Measurements from ENCODE around the gene ARMC5.
A peak's percentile ranks its signal among the peaks of the same experiment; 100 is the strongest.
"Not testable (repeated sequence)": the region's sequence is repeated elsewhere in the genome, so short reads cannot be mapped to it uniquely, and the experiment has no call there.

Gene ARMC5, protein sequence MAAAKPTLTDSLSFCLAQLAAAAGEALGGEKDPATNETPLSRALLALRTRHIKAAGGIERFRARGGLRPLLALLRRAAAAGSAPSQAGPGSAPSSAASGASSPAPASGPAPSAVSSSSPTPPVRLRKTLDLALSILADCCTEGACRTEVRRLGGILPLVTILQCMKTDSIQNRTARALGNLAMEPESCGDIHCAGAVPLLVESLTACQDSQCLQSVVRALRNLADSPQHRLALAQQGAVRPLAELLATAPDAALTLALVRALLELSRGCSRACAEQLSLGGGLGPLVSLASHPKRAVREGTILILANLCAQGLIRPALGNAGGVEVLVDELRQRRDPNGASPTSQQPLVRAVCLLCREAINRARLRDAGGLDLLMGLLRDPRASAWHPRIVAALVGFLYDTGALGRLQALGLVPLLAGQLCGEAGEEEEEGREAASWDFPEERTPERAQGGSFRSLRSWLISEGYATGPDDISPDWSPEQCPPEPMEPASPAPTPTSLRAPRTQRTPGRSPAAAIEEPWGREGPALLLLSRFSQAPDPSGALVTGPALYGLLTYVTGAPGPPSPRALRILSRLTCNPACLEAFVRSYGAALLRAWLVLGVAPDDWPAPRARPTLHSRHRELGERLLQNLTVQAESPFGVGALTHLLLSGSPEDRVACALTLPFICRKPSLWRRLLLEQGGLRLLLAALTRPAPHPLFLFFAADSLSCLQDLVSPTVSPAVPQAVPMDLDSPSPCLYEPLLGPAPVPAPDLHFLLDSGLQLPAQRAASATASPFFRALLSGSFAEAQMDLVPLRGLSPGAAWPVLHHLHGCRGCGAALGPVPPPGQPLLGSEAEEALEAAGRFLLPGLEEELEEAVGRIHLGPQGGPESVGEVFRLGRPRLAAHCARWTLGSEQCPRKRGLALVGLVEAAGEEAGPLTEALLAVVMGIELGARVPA

DNA sequence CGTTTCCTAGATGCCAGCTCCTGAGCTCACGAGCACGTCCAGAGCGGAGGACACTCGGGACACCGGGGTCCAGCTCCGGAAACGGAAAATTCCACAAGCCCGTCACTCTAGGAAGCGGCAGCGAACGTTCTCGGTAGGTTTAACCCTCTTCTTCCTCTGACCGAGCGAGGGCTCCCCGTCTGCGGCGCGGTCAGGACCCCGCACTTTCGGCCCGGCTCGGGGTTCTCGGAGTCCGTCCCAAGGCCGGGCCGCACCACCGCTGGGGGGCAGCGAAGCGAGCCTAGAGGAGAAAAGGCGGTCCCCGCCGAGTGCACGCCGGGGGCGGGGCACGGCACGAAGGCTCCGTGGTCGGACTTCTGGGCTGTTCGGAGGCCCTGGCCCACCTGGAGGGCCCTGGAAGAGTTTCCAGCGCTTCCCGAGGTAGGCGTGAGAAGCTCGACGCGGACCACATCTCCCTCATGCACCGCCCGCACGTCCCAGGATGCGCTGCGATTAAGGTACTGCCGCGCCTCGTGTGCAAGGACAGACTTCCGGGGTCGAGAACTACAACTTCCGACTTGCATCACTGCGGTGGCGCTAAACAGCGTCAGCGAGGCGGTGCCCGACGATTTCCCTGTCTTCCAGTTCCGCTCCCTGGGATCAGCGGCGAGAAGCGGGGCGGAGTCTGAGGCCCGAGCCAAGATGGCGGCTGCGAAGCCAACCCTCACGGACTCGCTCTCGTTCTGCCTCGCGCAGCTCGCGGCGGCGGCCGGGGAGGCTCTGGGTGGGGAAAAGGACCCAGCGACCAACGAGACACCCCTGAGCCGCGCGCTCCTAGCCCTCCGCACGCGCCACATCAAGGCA lies at the start of gene ARMC5:
ARMC5 (plus strand) TSS at position 658 of the 843 bp plus-strand sequence; CDS start at position 682, 24 bp downstream.
- DNase-seq (ENCODE audit: low read depth in 2 of 3, low spot score in 1 of 3), result peak; percentile 92 to 96 (median 96)

DNA sequence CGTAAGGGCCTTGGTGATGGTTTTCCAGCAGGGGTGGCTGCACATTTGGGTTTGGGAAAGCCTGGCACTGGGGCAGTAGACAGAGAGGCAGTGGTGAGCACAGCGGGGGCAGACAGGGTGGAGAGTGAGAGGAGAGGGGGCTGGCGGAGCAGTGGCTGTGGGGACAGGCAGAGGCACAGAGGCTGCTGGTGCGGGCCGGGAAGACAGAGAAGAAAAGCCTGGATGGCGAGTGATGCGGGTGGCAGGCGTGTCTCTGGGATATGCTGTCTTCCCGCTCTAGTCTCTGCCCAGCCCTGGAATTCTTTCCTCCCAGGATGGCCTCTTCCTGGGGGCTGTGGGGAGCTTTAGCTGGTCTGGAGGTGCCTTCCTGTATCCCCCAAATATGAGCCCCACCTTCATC lies 49.2 kb upstream of the ARMC5 start:
- no peak for DNase-seq (ENCODE audit: low read depth in 2 of 3, low spot score in 1 of 3)

DNA sequence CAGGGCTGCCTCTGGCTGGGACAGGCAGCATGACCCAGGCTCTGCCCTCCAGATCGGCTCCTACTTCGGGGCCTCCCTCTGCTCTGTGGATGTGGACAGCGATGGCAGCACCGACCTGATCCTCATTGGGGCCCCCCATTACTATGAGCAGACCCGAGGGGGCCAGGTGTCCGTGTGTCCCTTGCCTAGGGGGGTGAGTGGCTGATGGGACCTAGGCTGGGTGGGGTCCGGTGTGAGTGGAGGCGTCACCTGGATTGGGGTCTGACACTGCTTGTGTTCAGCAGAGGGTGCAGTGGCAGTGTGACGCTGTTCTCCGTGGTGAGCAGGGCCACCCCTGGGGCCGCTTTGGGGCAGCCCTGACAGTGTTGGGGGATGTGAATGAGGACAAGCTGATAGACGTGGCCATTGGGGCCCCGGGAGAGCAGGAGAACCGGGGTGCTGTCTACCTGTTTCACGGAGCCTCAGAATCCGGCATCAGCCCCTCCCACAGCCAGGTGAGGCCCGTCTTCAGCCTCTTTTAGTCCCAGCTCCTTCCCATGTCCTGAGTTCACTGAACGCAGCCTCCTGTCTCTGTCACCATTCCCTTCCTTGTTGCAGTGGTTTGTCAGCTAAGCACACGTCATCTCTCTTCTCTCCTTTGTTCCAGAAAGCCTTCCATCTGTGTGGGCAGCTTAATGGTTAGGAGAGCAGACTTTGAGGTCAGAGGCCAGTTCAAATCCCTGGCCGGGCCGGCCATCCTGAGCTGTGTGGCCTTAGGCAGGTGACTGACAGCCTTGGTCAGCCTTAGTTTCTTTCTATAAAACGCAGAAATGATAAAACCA lies 48.1 kb upstream of the ARMC5 start:
- no peak for DNase-seq (ENCODE audit: low read depth in 2 of 3, low spot score in 1 of 3)

DNA sequence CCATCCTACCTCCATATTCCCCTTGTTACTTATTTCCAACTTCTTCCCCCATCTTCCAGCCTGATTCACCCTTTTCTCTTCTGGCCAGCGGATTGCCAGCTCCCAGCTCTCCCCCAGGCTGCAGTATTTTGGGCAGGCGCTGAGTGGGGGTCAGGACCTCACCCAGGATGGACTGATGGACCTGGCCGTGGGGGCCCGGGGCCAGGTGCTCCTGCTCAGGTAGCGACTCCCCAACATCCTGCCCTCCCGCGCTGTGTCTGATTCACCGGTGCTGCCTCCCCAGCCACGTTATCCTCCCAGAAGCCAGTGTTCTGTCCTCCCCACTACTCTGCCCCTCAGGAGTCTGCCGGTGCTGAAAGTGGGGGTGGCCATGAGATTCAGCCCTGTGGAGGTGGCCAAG lies 46.6 kb upstream of the ARMC5 start:
- no peak for DNase-seq (ENCODE audit: low read depth in 2 of 3, low spot score in 1 of 3)

DNA sequence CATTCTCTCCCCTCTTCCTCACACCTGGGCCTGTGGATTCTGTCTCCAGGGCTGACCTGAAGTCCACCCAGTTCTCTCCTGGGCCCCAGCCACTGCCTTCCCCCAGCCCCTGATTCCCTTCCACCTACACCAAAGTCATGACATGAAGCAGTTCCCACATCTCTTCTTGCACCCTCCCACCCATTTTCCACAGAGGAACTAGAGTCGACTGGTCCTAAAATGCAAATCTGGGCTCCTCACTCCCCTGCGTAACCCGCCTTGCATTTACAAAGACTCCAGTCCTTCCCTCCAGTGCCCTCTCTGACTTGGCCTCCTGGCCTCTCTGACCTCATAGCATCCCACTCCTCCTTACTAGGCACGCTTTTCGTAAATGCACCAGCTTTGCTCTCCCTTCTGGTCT lies 45.9 kb upstream of the ARMC5 start:
- DNase-seq (ENCODE audit: low read depth in 2 of 3, low spot score in 1 of 3), result no peak

DNA sequence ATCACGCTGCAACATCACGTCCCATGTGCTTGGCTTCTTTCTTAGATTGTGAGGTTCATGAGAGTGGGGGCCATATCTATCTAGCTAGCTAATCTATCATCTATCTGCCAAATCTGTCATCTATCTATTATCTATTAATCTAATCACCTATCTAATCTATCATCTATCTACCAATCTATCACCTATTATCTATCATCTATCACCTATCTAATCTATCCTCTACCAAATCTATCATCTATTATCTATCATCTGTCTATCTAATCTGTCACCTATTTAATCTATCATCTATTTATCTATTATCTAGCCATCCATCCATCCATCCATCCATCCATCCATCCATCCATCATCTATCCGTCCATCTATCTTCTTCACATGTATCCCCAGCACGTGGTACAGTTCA lies 45.4 kb upstream of the ARMC5 start:
- DNase-seq (ENCODE audit: low read depth in 2 of 3, low spot score in 1 of 3), result no peak

DNA sequence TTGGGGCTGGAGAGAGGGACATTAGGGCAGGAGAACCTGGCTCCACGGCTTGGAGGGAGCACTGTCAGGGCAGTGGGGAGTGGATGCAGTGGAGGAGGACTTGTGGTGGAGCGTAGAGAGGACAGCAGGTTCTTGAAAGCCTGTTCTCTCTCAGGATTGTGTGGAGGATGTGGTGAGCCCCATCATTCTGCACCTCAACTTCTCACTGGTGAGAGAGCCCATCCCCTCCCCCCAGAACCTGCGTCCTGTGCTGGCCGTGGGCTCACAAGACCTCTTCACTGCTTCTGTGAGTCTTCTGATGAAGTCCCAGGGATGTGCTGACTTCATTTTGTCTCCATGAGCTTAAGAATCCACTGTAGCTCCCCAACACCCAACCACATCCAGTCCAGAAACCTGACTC lies 44.6 kb upstream of the ARMC5 start:
- DNase-seq (ENCODE audit: low read depth in 2 of 3, low spot score in 1 of 3), result no peak

DNA sequence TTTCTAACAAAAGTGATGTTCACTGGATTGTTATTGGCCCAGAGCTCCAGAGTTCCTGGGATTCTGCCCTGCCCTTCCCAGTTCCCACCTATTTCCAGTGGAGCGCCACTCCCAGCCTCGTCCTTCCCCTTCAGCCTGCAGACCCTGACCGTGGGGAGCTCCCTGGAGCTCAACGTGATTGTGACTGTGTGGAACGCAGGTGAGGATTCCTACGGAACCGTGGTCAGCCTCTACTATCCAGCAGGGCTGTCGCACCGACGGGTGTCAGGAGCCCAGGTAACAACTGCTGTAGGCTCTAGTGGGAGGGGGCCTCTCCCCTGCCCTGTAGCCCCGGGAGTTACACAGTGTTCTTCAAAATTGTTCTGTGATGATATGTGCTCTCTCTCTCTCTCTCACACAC lies 42.9 kb upstream of the ARMC5 start:
- DNase-seq (ENCODE audit: low read depth in 2 of 3, low spot score in 1 of 3), result no peak

DNA sequence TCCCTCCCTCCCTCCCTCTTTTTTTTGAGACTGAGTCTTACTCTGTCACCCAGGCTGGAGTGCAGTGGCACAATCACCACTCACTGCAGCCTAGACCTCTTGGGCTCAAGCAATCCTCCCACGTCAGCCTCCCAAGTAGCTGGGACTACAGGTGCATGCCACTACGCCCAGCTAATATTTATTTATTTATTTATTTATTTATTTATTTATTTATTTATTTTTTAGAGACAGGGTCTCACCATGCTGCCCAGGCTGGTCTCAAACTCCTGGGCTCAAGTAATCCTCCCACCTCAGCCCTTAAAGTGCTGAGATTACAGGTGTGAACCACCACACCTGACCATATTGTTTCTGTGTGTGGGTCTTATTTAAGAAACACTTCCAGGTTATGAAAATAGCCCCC lies 42.3 kb upstream of the ARMC5 start:
- not testable (repeated sequence) for DNase-seq (ENCODE audit: low read depth in 2 of 3, low spot score in 1 of 3)

DNA sequence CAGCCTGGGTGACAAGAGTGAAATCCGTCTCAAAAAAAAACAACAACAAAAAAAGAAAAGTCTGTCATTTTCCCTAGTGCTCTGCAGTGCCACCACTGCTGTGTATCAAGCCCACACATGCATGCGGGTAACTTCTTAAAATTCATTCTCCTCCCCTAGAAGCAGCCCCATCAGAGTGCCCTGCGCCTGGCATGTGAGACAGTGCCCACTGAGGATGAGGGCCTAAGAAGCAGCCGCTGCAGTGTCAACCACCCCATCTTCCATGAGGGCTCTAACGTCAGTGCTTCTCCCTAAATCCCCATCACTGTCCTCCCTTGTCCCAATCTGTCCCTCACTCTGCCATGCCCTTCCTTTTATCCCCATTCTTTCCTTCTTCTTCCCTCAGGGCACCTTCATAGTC lies 41.4 kb upstream of the ARMC5 start:
- no peak for DNase-seq (ENCODE audit: low read depth in 2 of 3, low spot score in 1 of 3)

DNA sequence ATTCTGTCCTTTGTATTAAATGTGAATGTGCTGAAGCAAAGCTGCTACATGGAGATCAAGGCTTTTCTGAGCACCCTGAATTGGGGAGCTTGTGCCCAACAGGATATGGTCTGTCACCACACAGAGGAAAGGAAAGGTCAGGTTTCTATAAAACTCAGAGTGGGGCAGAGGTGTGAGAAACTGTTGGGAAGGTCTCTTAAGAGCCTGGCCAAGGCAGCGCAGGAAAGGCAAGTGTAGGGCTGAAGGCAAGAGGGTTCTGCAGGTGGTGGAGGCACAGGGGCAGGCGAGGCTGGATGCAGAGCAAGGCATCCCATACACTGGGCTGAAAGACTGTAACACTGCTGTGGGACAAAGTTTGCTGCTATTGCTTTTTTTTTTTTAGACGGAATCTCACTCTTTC lies 39.3 kb upstream of the ARMC5 start:
- DNase-seq (ENCODE audit: low read depth in 2 of 3, low spot score in 1 of 3), result no peak

DNA sequence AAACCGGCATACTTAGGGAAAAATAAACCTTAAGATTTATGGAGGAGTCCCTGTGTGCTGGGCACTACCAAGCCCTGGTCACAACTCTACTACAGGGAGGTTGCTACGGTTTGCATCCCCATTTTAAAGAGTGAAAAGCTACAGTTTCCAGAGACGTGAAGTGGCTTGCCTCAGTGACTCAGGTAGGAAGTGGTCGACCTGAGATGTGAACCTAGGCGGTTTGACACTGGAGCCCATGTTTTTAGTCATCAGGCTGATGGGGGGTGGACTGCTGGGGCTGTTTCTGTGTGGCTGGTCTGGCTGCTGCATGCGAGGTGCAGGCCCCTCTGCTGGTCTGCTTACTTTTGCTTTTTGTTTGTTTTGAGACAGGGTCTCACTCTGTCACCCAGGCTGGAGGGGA lies 37.7 kb upstream of the ARMC5 start:
- peak; percentile 46 to 64 (median 56) for DNase-seq (ENCODE audit: low read depth in 2 of 3, low spot score in 1 of 3)

DNA sequence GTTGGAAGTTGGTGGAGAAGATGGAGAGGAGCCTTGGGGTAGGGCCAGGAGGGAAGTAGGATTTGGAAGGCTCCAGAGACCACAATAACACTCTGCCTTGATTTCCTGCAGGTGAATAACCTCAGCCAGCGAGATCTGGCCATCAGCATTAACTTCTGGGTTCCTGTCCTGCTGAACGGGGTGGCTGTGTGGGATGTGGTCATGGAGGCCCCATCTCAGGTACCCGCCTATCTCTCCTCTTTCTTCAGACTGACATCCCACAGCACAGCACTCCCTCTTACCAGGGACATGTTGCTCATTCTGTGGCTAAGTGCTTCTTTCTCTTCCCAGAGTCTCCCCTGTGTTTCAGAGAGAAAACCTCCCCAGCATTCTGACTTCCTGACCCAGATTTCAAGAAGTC lies 36.1 kb upstream of the ARMC5 start:
- no peak for DNase-seq (ENCODE audit: low read depth in 2 of 3, low spot score in 1 of 3)

DNA sequence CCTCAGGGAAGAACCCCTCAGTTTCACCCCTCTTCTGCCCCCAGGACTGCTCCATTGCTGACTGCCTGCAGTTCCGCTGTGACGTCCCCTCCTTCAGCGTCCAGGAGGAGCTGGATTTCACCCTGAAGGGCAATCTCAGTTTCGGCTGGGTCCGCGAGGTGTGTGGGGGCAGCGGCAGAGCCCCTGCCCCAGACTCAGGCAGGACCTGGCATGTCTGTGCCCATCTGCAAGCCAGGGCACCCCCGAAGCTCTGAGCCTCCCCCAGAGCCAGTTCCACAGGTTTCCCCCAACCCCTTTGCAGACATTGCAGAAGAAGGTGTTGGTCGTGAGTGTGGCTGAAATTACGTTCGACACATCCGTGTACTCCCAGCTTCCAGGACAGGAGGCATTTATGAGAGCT lies 35.5 kb upstream of the ARMC5 start:
- no peak for DNase-seq (ENCODE audit: low read depth in 2 of 3, low spot score in 1 of 3)

DNA sequence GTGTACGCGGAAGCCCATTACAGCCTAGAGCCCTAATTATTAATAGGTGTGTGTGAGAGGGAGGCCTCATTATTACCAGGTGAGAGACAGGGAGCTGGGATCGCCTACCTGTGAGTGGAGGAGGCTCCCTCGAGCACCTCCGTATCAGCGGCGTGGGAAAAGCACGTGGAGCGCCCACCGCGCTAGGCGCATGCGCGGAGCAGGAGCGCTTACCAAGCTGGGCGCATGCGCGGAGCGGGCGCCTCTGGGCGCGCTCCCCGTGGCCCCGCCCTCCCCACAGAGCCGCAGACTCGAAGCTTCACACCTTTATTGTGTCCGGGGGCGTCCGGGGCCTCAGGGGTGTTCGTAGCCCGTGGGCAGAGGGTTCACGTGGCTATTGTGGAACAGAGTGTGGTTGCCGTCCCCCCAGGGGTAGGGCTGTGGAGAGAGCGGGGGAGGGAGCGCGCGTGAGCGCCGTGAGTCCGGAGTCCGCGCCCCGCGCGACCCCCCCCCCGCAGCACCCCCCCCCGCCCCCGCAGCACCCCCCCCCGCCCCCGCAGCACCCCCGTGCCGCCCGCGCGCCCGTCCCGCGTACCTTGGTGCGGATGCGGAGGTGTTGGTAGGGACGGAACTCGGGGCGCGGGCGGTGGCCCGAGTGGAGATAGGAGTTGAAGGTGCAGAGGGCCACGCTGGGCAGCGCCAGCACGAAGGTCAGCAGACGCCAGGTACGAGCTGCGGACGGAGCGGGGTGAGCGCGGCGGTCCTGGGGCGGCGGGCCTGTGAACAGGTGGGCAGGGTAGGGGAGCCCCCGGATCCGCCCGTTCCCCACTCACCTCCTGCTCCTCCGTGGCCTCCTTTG lies 31.6 kb upstream of the ARMC5 start:
- peak; percentile 36 to 47 (median 37) for DNase-seq (ENCODE audit: low read depth in 2 of 3, low spot score in 1 of 3)

DNA sequence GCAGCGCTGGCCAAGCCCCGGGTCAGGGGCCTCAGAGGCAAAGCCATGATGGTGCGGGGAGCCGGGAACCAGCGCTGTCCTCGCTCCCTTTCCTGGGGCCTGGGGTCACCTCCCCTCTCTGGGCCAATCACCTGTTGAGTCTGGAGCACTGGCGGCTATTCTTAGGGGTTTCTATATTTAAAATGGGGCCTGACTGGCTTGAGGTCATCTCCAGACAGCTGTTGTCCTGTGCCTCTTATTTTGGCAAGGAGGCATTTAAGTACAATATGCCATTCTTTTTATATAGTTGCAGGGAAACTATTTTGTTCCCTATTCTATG lies 31.1 kb upstream of the ARMC5 start, which contains the start of gene COX6A2:
COX6A2 (minus strand) TSS at position 82 of the 319 bp plus-strand sequence; CDS start at position 47, 35 bp downstream.
- DNase-seq (ENCODE audit: low read depth in 2 of 3, low spot score in 1 of 3), result no peak

DNA sequence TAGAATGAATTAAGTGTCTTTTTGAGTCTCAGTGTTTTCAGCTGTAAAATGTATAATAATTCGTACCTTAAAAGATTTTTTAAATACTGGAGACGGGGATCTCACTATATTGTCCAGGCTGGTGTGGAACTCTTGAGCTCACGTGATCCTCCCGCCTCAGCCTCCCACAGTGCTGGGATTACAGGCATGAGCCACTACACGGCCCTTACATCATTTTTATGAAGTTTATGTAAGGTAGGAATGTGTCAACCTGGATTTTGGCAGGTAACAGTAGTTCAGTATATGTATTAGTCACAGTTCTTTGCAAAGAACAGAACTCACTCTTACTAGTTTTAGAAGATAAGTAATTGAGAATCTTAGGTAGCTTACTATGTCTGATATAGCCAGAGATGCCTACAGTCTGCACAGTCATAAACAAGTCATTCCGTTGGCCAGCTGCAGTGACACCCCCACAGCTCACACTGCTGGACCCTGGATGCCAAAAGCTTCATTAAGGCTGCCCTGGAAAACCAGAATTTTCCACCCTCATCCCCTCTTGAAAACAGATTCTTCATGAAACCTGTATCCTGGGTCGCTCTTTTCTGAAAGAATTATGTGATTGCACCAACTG lies 30.6 kb upstream of the ARMC5 start:
- DNase-seq (ENCODE audit: low read depth in 2 of 3, low spot score in 1 of 3), result no peak

DNA sequence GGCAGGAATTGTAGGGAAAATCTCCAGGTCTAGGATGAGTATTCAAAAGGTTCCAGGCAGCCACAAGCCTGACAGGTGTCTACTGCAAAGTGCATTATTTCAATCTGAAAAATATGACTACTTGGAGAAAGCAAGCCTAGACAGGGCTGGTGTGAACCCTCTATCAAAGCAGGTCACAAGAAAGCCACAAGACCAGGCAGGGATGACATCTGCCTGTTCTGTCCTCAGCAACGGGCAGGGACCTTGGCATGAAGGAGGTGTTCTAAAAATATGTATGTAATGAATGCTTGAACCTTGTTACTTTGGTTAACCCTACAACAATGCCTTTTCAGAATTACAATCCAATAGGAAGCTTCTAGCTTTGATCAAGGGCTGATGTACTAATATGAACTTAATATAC lies 30.0 kb upstream of the ARMC5 start:
- DNase-seq (ENCODE audit: low read depth in 2 of 3, low spot score in 1 of 3), result no peak

DNA sequence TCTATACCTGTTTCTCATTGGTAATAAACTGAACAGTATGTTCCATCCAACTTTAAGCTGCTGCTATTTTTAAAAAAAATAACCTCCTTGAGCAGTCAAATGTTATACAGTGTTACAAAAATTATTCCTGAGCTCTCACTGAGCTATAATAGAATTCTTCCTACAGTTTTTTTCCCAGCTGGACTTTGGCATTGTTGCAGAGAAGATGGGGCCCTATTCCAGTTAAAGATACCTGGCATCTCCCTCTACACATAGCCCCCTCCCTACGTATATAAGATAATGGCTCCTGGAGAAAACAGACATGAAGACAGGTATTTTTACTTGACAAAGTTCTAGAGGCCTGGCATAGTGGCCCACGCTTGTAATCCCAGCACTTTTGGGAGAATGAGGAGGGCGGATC lies 29.5 kb upstream of the ARMC5 start:
- DNase-seq (ENCODE audit: low read depth in 2 of 3, low spot score in 1 of 3), result no peak

All from stimulated activated CD4-positive, alpha-beta T cell treated with anti-CD3 and anti-CD28 coated beads, Interleukin-12 subunit alpha, Interleukin-12 subunit beta, amount 100 ng/mL, for 48 hours (primary cell).